Measurements from ENCODE around the gene REV3L. TPM values are rescaled to one million over a fixed set of nuclear protein-coding genes. Genes with fewer than 3 reads are reported as not detected.

REV3L gene
- total RNA-seq, 1 experiment from 2014 or later = 12.8 TPM

- Histone ChIP-seq H4K20me1 (ENCODE audit: insufficient read depth) (no peaks in the 10 kb centered on the region), H3K4me3 (replicated peaks in 1 of 2; ENCODE audit: low read depth in 1 of 2, low read length in 2 of 2) (no peak overlapping the region), H3K4me1 (ENCODE audit: control insufficient read depth in 1 of 2, insufficient read depth in 2 of 2, low read length in 2 of 2) (no peaks in the 10 kb centered on the region), H3K9me3 (ENCODE audit: control insufficient read depth in 1 of 2, insufficient read depth in 1 of 2, low read depth in 1 of 2, low read length in 2 of 2) (peaks cover 0 to 7% of the 10 kb centered on the region in 2 experiments; a peak in 2 of 4 replicates), H3K27me3 (ENCODE audit: insufficient read depth, low read length) (no peaks in the 10 kb centered on the region), H3K9me2 (ENCODE audit: insufficient read depth) (no peaks in the 10 kb centered on the region), H3K4me2 (ENCODE audit: low read length) (no peak overlapping the region), H3K36me3 (ENCODE audit: control insufficient read depth in 1 of 2, insufficient read depth in 2 of 2, low read length in 2 of 2) (peaks cover 7 to 13% of the 10 kb centered on the region in 2 experiments), H3K27ac (ENCODE audit: low read depth, low read length) (no peak overlapping the region), H3K9ac (ENCODE audit: low read length) (no peak overlapping the region), H3K79me2 (ENCODE audit: insufficient read depth, low read length) (0 out of 2 replicates have a peak, but pooled peaks cover 3% of the 10 kb centered on the region), H2AFZ (ENCODE audit: low read depth, low read length, poor library complexity, severe bottlenecking) (no peak overlapping the region)
- DNase-seq (ENCODE audit: low read depth, low spot score) (no peak), ATAC-seq (no peak)
- POLR2A ChIA-PET = no interaction called here
- BruUV-seq (replicated peaks) = no TSS peak
- CTCF ChIA-PET = no interaction called here
- intact Hi-C loops (cut with micrococcal nuclease) = no loop called here
- RAD21 ChIA-PET (ENCODE audit: low non-redundant PET in 1 of 2, low total read pairs in 2 of 2, uncharacterized antibody in 2 of 2, unreplicated experiment in 2 of 2) = no interaction called here
- TF ChIP-seq ZNF274 (IDR thresholded peaks at IDR 0.05; ENCODE audit: low read depth, low read length) = no peak
- TF ChIP-seq SIN3A (IDR thresholded peaks at IDR 0.05; ENCODE audit: low read depth) = no peak
- no peak for TF ChIP-seq ELF1 (IDR thresholded peaks at IDR 0.05; ENCODE audit: borderline replicate concordance, low read depth)
- no peak for TF ChIP-seq EZH2phosphoT487 (IDR thresholded peaks at IDR 0.05; ENCODE audit: borderline replicate concordance)
- TF ChIP-seq ZFX (IDR thresholded peaks at IDR 0.05) = no peak
- TF ChIP-seq SRF (IDR thresholded peaks at IDR 0.05; ENCODE audit: low read depth) = no peak
- no peak for TF ChIP-seq CEBPB (IDR thresholded peaks at IDR 0.05; ENCODE audit: low read depth)
- no peak for TF ChIP-seq EZH2 (IDR thresholded peaks at IDR 0.05)
- TF ChIP-seq POLR2AphosphoS5 (IDR thresholded peaks at IDR 0.05; ENCODE audit: low read depth, low read length) = no peak
- TF ChIP-seq RAD21 (IDR thresholded peaks at IDR 0.05; ENCODE audit: low read depth) = no peak
- TF ChIP-seq ATF3 (IDR thresholded peaks at IDR 0.05) = no peak
- TF ChIP-seq CBX3 (IDR thresholded peaks at IDR 0.05; ENCODE audit: low read depth) = no peak
Observed at GRCh38 chr6:111278731-111279130, 204.3 kb downstream of the REV3L start.

GRCh38 chr6:111277819-111278218 lies 205.2 kb downstream of the REV3L start:
- H3K4me1 ChIP-seq (ENCODE audit: control insufficient read depth in 1 of 2, insufficient read depth in 2 of 2, low read length in 2 of 2) = no peaks in the 10 kb centered on the region
- intact Hi-C loops (cut with micrococcal nuclease) = no loop called here
- ChIA-PET RAD21 (ENCODE audit: low non-redundant PET in 1 of 2, low total read pairs in 2 of 2, uncharacterized antibody in 2 of 2, unreplicated experiment in 2 of 2) (no interaction called here), POLR2A (no interaction called here), CTCF (no interaction called here)
- DNase-seq (ENCODE audit: low read depth, low spot score) (no peak), ATAC-seq (no peak)
- 0 out of 2 replicates have a peak, but pooled peaks cover 3% of the 10 kb centered on the region for H3K79me2 ChIP-seq (ENCODE audit: insufficient read depth, low read length)
- no peaks in the 10 kb centered on the region for H3K27me3 ChIP-seq (ENCODE audit: insufficient read depth, low read length)
- BruUV-seq (replicated peaks) = no TSS peak
- no peak overlapping the region for H3K4me3 ChIP-seq (replicated peaks in 1 of 2; ENCODE audit: low read depth in 1 of 2, low read length in 2 of 2)
- peaks cover 0 to 7% of the 10 kb centered on the region in 2 experiments; a peak in 2 of 4 replicates for H3K9me3 ChIP-seq (ENCODE audit: control insufficient read depth in 1 of 2, insufficient read depth in 1 of 2, low read depth in 1 of 2, low read length in 2 of 2)
- no peak overlapping the region for H2AFZ ChIP-seq (ENCODE audit: low read depth, low read length, poor library complexity, severe bottlenecking)
- H3K9me2 ChIP-seq (ENCODE audit: insufficient read depth) = no peaks in the 10 kb centered on the region
- no peaks in the 10 kb centered on the region for H4K20me1 ChIP-seq (ENCODE audit: insufficient read depth)
- no peak overlapping the region for H3K4me2 ChIP-seq (ENCODE audit: low read length)
- H3K27ac ChIP-seq (ENCODE audit: low read depth, low read length) = no peak overlapping the region
- peaks cover 7 to 13% of the 10 kb centered on the region in 2 experiments for H3K36me3 ChIP-seq (ENCODE audit: control insufficient read depth in 1 of 2, insufficient read depth in 2 of 2, low read length in 2 of 2)
- no peak overlapping the region for H3K9ac ChIP-seq (ENCODE audit: low read length)
- no peak for TF ChIP-seq EGR1 (IDR thresholded peaks at IDR 0.05; ENCODE audit: low read depth)
- no peak for TF ChIP-seq JUND (IDR thresholded peaks at IDR 0.05)
- TF ChIP-seq ATF3 (IDR thresholded peaks at IDR 0.05) = no peak
- no peak for TF ChIP-seq REST (IDR thresholded peaks at IDR 0.05; ENCODE audit: low read depth)
- no peak for TF ChIP-seq RAD21 (IDR thresholded peaks at IDR 0.05; ENCODE audit: low read depth)
- TF ChIP-seq CEBPB (IDR thresholded peaks at IDR 0.05; ENCODE audit: low read depth) = no peak
- no peak for TF ChIP-seq POLR2A (IDR thresholded peaks at IDR 0.05; ENCODE audit: borderline replicate concordance, extremely low read depth, insufficient read depth, insufficient read length)
- TF ChIP-seq EZH2phosphoT487 (IDR thresholded peaks at IDR 0.05; ENCODE audit: borderline replicate concordance) = no peak
- TF ChIP-seq SP1 (IDR thresholded peaks at IDR 0.05; ENCODE audit: low read depth) = no peak
- no peak for TF ChIP-seq SRF (IDR thresholded peaks at IDR 0.05; ENCODE audit: low read depth)
- TF ChIP-seq SIN3A (IDR thresholded peaks at IDR 0.05; ENCODE audit: low read depth) = no peak
- no peak for TF ChIP-seq MAX (IDR thresholded peaks at IDR 0.05)
